IPS-NIHi11 (cell line): ENCODE measurements around the gene NOCT.
"Not testable (repeated sequence)": the region's sequence is repeated elsewhere in the genome, so short reads cannot be mapped to it uniquely, and the experiment has no call there.

Source experiments
- DNase-seq: peaks from one replicate; pipeline ENCODE4 v3.0.0; 2012; ENCODE audit warnings: mixed read lengths, low spot score

NOCT gene, protein sequence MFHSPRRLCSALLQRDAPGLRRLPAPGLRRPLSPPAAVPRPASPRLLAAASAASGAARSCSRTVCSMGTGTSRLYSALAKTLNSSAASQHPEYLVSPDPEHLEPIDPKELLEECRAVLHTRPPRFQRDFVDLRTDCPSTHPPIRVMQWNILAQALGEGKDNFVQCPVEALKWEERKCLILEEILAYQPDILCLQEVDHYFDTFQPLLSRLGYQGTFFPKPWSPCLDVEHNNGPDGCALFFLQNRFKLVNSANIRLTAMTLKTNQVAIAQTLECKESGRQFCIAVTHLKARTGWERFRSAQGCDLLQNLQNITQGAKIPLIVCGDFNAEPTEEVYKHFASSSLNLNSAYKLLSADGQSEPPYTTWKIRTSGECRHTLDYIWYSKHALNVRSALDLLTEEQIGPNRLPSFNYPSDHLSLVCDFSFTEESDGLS

DNA sequence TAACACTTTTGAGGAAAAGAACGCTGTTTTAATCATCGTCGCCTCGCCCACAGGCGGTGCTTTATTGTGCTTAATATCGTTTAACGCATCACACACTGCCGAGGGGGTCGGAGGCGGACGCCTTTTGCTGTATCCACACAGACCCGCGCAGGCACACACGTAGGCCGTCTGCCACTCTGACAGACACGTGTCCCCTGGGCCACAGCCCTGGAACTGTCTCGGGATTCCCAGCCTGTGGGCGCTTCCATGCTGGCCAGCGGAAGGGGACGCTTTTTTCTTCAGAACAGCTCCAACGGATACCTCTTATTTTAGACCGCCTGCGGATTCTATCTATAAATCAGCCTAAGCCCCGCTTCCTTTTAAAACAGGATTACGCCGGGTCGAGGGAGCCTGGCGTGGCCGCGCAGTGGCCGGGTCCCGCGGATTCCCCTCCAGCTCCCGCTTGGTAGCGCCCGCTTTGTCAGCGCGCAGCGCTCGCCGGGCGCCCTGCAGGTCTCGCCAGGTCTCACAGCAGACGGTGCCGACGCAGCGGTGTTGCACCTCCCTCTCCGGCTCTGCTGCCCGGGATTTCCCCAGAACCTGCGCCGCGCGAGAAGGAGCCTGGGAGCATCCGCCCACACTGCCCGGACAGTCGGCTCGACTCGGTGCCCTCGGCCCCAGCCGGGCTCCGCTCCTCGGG is at the start of gene NOCT:
TSS of gene NOCT (plus strand) at position 513 of the 679 bp plus-strand sequence. CDS start 201 bp downstream, outside the sequence.
- peak; percentile 89 for DNase-seq

DNA sequence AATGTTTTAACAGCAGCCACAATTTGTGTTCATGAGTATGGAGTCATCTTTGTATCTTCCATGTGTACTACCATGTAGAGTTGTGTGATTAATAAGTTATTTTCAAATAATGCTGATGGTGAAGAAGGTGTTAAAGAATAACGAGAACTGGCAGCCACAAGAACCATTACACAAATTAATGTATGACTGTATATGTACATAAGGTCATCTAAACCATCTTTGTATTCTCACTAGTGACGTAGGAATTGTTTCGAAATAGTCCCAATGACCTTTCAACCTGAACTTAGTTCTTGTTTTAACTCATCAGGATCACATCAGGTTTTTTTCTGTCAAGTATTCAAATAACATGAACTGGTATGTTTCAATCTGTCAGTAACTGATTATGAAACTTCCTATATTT is 48.3 kb upstream of the NOCT start:
- no peak for DNase-seq

GRCh38 chr4:138972956-138973801 is 42.4 kb upstream of the NOCT start:
- DNase-seq, result no peak

DNA sequence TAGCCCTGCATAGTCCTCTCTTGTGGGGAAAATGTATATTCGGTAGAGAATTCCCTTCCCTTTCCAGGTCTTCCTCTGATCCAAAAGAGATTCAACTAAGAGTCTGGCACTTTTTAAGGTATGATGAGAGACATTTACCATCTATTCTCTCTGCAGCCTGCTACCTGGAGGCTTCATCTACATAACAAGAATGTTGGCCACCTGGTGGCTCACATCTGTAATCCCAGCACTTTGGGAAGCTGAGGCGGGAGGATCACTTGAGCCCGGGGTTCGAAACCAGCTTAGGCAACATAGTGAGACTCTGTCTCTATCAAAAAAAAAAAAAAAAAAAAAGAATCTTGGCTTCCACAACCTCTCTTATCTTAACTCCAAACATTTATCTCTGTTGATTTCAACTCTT is 40.4 kb upstream of the NOCT start:
- no peak for DNase-seq

- no peak for DNase-seq
Observed at GRCh38 chr4:138976526-138976925, 39.1 kb upstream of the NOCT start.

DNA sequence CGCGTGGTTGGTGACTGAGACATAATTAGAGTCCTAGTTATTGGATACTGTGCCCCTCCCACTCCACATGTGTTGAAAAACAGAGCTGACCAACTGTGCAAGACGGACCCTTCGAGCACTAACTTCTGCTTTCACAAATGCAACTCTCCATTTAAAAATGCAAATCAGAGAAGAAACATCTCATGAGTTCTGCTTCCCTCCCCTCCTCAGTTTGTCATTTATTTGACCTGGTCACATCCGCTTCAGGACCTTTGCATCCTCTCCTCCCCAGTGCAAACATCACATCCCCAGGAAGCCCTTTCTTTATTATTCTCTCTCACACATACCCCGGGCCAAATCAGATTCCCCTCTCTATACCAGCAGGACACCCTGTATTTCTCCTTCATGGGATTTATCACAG is 38.1 kb upstream of the NOCT start:
- no peak for DNase-seq

GRCh38 chr4:138978028-138978585 is 37.5 kb upstream of the NOCT start:
- no peak for DNase-seq

DNA sequence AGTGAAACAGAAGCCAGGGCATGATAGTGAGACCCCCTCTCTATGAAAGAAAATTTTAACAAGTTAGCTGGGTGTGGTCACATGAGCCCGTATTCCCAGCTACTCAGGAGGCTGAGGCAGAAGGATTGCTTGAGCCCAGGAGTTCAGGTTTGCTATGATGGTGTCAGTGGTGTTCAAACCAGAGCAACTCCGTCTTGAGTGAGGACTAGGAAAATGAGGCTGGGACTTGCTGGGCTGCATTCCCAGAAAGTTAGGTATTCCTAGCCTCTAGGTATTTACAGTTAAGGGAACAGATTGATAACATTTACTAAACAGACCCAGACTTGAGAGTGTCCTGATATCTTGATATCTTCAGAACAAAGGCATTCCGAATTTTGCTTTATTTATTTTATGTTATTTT is 37.0 kb upstream of the NOCT start:
- no peak for DNase-seq

DNA sequence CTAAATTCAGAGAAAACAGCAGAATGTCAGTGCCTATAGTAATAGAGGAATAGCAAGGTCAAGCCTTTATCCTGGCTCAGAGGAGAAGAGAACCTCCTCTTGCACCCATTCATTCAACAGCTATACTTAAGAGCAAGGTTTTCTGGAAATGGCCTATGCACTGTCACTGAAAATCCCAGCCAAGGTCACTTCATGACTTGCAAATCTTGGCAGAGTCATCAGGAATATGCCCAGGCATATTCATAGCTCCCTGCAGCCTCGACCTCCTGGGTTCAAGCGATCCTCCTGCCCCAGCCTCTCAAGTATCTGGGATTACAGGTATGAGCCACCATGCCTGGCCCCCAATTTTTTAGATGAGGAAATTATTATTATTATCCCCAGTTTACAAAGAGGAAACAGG is 35.8 kb upstream of the NOCT start:
- DNase-seq, result no peak

- DNase-seq, result no peak
Observed at GRCh38 chr4:138981930-138982390, 33.6 kb upstream of the NOCT start.

GRCh38 chr4:138982754-138983153 is 32.8 kb upstream of the NOCT start:
- DNase-seq, result no peak

GRCh38 chr4:138983690-138984089 is 31.9 kb upstream of the NOCT start:
- DNase-seq, result no peak

DNA sequence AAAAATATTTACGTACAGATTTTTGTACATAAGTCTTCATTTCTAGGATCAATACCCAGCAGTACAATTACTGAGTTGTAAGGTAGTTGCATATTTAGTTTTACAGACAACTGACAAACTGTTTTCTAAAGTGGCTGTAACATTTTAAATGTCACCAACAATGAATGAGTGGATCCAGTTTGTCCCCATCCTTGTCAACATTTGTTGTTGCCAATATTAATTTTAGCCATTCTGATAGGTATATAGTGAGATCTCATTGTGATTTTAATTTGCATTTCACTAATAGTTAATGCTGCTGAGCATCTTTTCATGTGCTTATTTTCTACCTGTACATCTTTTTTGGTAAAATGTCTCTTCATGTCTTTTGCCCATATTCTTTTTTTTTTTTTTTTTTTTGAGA is 30.9 kb upstream of the NOCT start:
- no peak for DNase-seq

DNA sequence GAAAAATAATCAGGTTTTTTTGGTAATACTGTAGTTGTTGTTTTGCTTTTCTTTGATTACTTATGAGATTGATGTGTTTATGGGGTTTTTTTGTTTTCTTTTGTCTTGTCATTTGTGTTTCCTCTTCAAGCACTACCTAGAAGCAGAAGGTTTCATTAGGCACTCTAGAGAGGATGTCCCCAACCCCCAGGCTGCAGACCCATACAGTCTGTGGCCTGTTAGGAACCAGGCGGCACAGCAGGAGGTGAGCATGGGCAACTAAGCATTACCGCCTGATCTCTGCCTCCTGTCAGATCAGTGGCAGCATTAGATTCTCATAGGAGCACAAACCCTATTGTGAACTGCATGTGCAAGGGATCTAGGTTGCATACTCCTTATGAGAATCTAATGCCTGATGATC is 22.9 kb upstream of the NOCT start:
- no peak for DNase-seq

GRCh38 chr4:138996090-138996489 is 19.5 kb upstream of the NOCT start:
- peak; percentile 31 for DNase-seq

- DNase-seq, result no peak
Observed at GRCh38 chr4:138999666-139000065, 15.9 kb upstream of the NOCT start.

DNA sequence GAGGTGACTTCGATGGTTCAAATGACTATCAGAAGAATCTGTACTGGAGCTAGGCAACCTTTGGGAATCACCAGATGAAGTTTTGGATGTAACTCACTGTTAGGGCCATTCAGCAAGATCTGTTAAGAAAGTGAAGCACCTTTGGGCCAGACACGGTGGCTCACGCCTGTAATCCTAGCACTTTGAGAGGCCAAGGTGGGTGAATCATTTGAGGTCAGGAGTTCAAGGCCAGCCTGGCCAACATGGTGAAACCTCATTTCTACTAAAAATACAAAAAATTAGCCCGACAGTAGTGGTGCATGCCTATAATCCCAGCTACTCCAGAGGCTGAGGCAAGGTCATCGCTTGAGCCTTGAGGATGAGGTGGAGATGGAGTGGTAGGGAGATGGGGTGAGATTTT is 15.4 kb upstream of the NOCT start:
- not testable (repeated sequence) for DNase-seq

GRCh38 chr4:139001430-139001829 is 14.2 kb upstream of the NOCT start:
- not testable (repeated sequence) for DNase-seq

- not testable (repeated sequence) for DNase-seq
Observed at GRCh38 chr4:139003668-139004067, 11.9 kb upstream of the NOCT start.

- DNase-seq, result no peak
Observed at GRCh38 chr4:139005774-139006173, 9.8 kb upstream of the NOCT start.

DNA sequence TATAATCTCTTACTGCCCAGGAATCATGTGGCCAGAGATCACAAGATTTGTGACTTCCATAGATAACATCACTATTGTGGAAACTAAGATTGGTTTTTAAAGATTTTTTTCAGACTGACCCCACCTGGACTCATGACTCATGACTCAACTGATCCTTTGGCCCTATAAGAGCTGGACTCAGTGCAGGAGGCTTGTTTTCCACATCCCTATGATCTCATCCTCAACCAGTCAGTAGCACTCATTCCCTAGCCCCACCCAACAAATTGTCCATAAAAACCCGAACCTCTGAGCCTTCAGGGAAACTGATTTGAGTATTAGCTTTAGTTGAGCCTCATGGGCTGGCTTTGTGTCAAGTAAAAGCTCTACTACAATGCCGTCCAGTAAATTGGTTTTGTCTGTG is 7.9 kb upstream of the NOCT start:
- DNase-seq, result no peak

DNA sequence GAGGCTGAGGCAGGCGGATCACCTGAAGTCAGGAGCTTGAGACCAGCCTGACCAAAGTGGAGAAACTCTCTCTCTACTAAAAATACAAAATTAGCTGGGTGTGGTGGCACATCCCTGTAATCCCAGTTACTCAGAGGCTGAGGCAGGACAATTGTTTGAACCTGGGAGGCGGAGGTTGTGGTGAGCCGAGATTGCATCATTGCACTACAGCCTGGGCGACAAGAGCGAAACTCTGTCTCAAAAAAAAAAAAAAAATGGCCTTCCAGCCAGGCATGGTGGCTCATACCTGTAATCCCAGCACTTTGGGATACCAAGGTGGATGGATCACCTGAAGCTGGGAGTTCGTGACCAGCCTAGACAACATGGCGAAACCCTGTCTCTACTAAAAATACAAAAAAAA is 7.3 kb upstream of the NOCT start:
- not testable (repeated sequence) for DNase-seq
